H1 (cell line): ENCODE data around the gene PPID. TPM values are rescaled to one million over a fixed set of nuclear protein-coding genes. Genes with fewer than 3 reads are reported as not detected.
A peak's percentile ranks its signal among the peaks of the same experiment; 100 is the strongest.

Experiments
- CTCF ChIA-PET: fragments of 300-600 bp; sonication (Branson Sonifier 250); formaldehyde crosslinking; loops from one replicate; lab custom pipeline; 2021; ENCODE audit not compliant: partially characterized antibody; lab: Charles Lee
- POLR2A ChIA-PET: fragments of 300-600 bp; sonication (Branson Sonifier 250); formaldehyde crosslinking; loops from one replicate; lab custom pipeline; 2021; ENCODE audit warnings: inconsistent platforms; ENCODE audit not compliant: partially characterized antibody; lab: Charles Lee
- DNase-seq, 2 experiments: peaks; one replicate each; pipeline versions ENCODE4 v3.0.0 to v3.0.0-alpha.2; 2010 to 2022; ENCODE audit warnings: low spot score in 2 of 2, low read depth in 1 of 2, mixed read lengths in 1 of 2
- FAIRE-seq: peaks from 2 replicates; lab custom pipeline; 2011; peaks lifted over from hg19 to GRCh38; lab: Jason Lieb, UNC
- H2AFZ ChIP-seq: 2 replicates; pipeline ENCODE4 v1.8.1; 2012; ENCODE audit warnings: low read length, inconsistent platforms
- H2AK5ac ChIP-seq: 2 replicates; pipeline ENCODE4 v1.6.1; 2013; ENCODE audit warnings: low read depth, low read length
- H2BK120ac ChIP-seq: replicated peaks from 2 replicates; pipeline ENCODE3; 2013; ENCODE audit warnings: low read depth, low read length, inconsistent platforms
- H2BK12ac ChIP-seq: 2 replicates; pipeline ENCODE4 v1.6.1; 2013; ENCODE audit warnings: low read depth, low read length
- H2BK15ac ChIP-seq: 2 replicates; pipeline ENCODE4 v1.6.1; 2013; ENCODE audit warnings: low read length
- H2BK20ac ChIP-seq: 2 replicates; pipeline ENCODE4 v1.6.1; 2013; ENCODE audit warnings: low read length
- H2BK5ac ChIP-seq: 2 replicates; pipeline ENCODE4 v1.6.1; 2013; ENCODE audit warnings: low read depth, low read length
- H3K14ac ChIP-seq: 2 replicates; pipeline ENCODE4 v1.6.1; 2013; ENCODE audit warnings: inconsistent platforms; ENCODE audit not compliant: insufficient read length
- H3K18ac ChIP-seq: 2 replicates; pipeline ENCODE4 v1.6.1; 2013; ENCODE audit warnings: low read length; ENCODE audit errors: extremely low read depth
- H3K23ac ChIP-seq: 2 replicates; pipeline ENCODE4 v1.6.1; 2013; ENCODE audit warnings: inconsistent platforms; ENCODE audit not compliant: insufficient read length
- H3K23me2 ChIP-seq: 2 replicates; pipeline ENCODE4 v1.6.1; 2013; ENCODE audit warnings: low read depth, low read length
- H3K27ac ChIP-seq: 2 replicates; pipeline ENCODE4 v1.6.1; 2011; ENCODE audit warnings: low read depth, low read length, inconsistent platforms
- H3K27me3 ChIP-seq, 4 experiments: replicated peaks in 1 of 4; 1 replicate in 1 of 4; 2 replicates in 3 of 4; pipeline versions ENCODE4 v1.6.1 to v1.8.1; 2011 to 2013; ENCODE audit warnings: low read length in 3 of 4, mild to moderate bottlenecking in 3 of 4, inconsistent platforms in 2 of 4, mixed read lengths in 2 of 4, moderate library complexity in 1 of 4; ENCODE audit not compliant: control insufficient read depth in 3 of 4, insufficient read depth in 3 of 4; ENCODE audit errors: extremely low read depth in 1 of 4
- H3K36me3 ChIP-seq, 4 experiments: 2 replicates each; pipeline versions ENCODE4 v1.6.1 to v1.8.1; 2011 to 2013; ENCODE audit warnings: mild to moderate bottlenecking in 4 of 4, low read length in 3 of 4, moderate library complexity in 2 of 4, control low read depth in 1 of 4, inconsistent platforms in 1 of 4; ENCODE audit not compliant: insufficient read depth in 4 of 4, control insufficient read depth in 2 of 4
- H3K4ac ChIP-seq: replicated peaks from 2 replicates; pipeline ENCODE3; 2013; ENCODE audit warnings: low read length, low read depth, mixed read lengths, inconsistent platforms; ENCODE audit not compliant: insufficient read length
- H3K4me1 ChIP-seq, 4 experiments: replicated peaks in 1 of 4; 1 replicate in 1 of 4; 2 replicates in 3 of 4; pipeline versions ENCODE4 v1.6.1 to v1.8.1; 2011 to 2013; ENCODE audit warnings: low read length in 3 of 4, inconsistent platforms in 2 of 4, mixed read lengths in 1 of 4; ENCODE audit not compliant: insufficient read depth in 4 of 4, control insufficient read depth in 3 of 4
- H3K4me2 ChIP-seq, 2 experiments: 2 replicates each; pipeline versions ENCODE4 v1.6.1 to v1.8.1; 2011 to 2013; ENCODE audit warnings: low read depth in 2 of 2, low read length in 2 of 2, control low read depth in 1 of 2, inconsistent platforms in 1 of 2, mild to moderate bottlenecking in 1 of 2; ENCODE audit not compliant: insufficient read depth in 1 of 2
- H3K4me3 ChIP-seq, 4 experiments: fragments of 200-600, 300-600 bp in 1 of 4; sonication (generic), shearing (Covaris generic), sonication (Bioruptor Twin) in 1 of 4; 2 replicates each; pipeline versions ENCODE4 v1.5.1 to v1.8.1; 2011 to 2016; ENCODE audit warnings: low read length in 4 of 4, low read depth in 3 of 4, control low read depth in 2 of 4, inconsistent platforms in 2 of 4, mild to moderate bottlenecking in 2 of 4, mixed read lengths in 1 of 4, moderate library complexity in 1 of 4; ENCODE audit not compliant: insufficient read depth in 2 of 4; ENCODE audit errors: extremely low read depth in 1 of 4
- H3K56ac ChIP-seq: replicated peaks from 2 replicates; pipeline ENCODE3; 2013; ENCODE audit warnings: low read depth, mild to moderate bottlenecking, mixed read lengths, low read length, inconsistent platforms; ENCODE audit not compliant: insufficient read length
- H3K79me1 ChIP-seq: 2 replicates; pipeline ENCODE4 v1.6.1; 2013; ENCODE audit warnings: low read depth, low read length, control low read depth
- H3K79me2 ChIP-seq, 2 experiments: 2 replicates each; pipeline versions ENCODE4 v1.6.1 to v1.8.1; 2012 to 2013; ENCODE audit warnings: low read length in 2 of 2, mild to moderate bottlenecking in 2 of 2, inconsistent platforms in 1 of 2; ENCODE audit not compliant: insufficient read depth in 2 of 2, control insufficient read depth in 1 of 2
- H3K9ac ChIP-seq, 4 experiments: replicated peaks in 1 of 4; 1 replicate in 1 of 4; 2 replicates in 3 of 4; pipeline versions ENCODE4 v1.6.1 to v1.8.1; 2011 to 2013; ENCODE audit warnings: low read depth in 3 of 4, low read length in 3 of 4, control low read depth in 2 of 4, mild to moderate bottlenecking in 2 of 4, moderate library complexity in 2 of 4, inconsistent platforms in 1 of 4; ENCODE audit errors: extremely low read depth in 1 of 4
- H3K9me3 ChIP-seq, 2 experiments: 2 replicates each; pipeline versions ENCODE4 v1.6.1 to v1.8.1; 2012 to 2013; ENCODE audit warnings: mild to moderate bottlenecking in 2 of 2, moderate library complexity in 2 of 2, control low read depth in 1 of 2, inconsistent platforms in 1 of 2, low read depth in 1 of 2, low read length in 1 of 2, mixed read lengths in 1 of 2; ENCODE audit not compliant: insufficient read depth in 2 of 2
- H4K20me1 ChIP-seq, 2 experiments: replicated peaks in 1 of 2; 2 replicates each; pipeline versions ENCODE3 to v1.8.1; 2011 to 2013; ENCODE audit warnings: inconsistent platforms in 2 of 2, low read length in 2 of 2, mild to moderate bottlenecking in 1 of 2; ENCODE audit not compliant: insufficient read depth in 2 of 2, control insufficient read depth in 1 of 2
- H4K5ac ChIP-seq: 2 replicates; pipeline ENCODE4 v1.6.1; 2013; ENCODE audit warnings: low read length, low read depth, mixed read lengths, inconsistent platforms; ENCODE audit not compliant: insufficient read length
- H4K8ac ChIP-seq: 2 replicates; pipeline ENCODE4 v1.8.0; 2013; ENCODE audit warnings: mild to moderate bottlenecking, moderate library complexity, low read length, inconsistent platforms; ENCODE audit not compliant: insufficient read depth; ENCODE audit errors: extremely low read depth
- H4K91ac ChIP-seq: replicated peaks from 2 replicates; pipeline ENCODE3; 2013; ENCODE audit warnings: low read length, mixed read lengths, inconsistent platforms; ENCODE audit not compliant: insufficient read length
- JUND ChIP-seq: IDR thresholded peaks from 2 replicates; pipeline ENCODE4 v1.6.1; 2011; ENCODE audit warnings: mild to moderate bottlenecking, improper control_type of control experiment, low read length
- KDM4A ChIP-seq: IDR thresholded peaks from one replicate; pipeline ENCODE4 v1.7.1; 2012; ENCODE audit warnings: low read depth, mild to moderate bottlenecking, moderate library complexity, low read length, inconsistent platforms; ENCODE audit not compliant: severe bottlenecking
- MAX ChIP-seq: IDR thresholded peaks from 2 replicates; pipeline ENCODE4 v1.6.1; 2012; ENCODE audit warnings: inconsistent platforms
- SIN3A ChIP-seq, 2 experiments: IDR thresholded peaks in 1 of 2; conservative IDR thresholded peaks in 1 of 2; 2 replicates each; pipeline ENCODE4 v1.6.1; 2011 to 2012; ENCODE audit warnings: low read length in 2 of 2, improper control_type of control experiment in 1 of 2, low read depth in 1 of 2, mild to moderate bottlenecking in 1 of 2
- TCF12 ChIP-seq: IDR thresholded peaks from 2 replicates; pipeline ENCODE4 v1.6.1; 2011; ENCODE audit warnings: low read depth, mild to moderate bottlenecking, low read length
- WGBS, 2 experiments: shearing (Covaris generic) in 1 of 2; methylation state at CpG; one replicate each; pipeline versions ENCODE4 v1.1.6 to v1.1.7; 2013 to 2015; ENCODE audit warnings: low lambda C conversion rate in 2 of 2, mixed read lengths in 2 of 2, inconsistent platforms in 1 of 2, low coverage in 1 of 2, missing lambda C conversion rate in 1 of 2; ENCODE audit not compliant: insufficient replicate concordance in 2 of 2, insufficient coverage in 1 of 2, insufficient read length in 1 of 2; ENCODE audit errors: extremely low coverage in 1 of 2, missing lambda C conversion rate in 1 of 2; 5-methylcytosine and 5-hydroxymethylcytosine counted together
- polyA plus RNA-seq, 7 experiments: library from polyadenylated mRNA; depleted of rRNA in 3 of 7; stranded (reverse) in 5 of 7; unstranded in 2 of 7; fragments of >200 nt in 5 of 7; fragments of 200-250 nt in 2 of 7; gene quantifications; 1 replicate in 5 of 7; 2 replicates in 1 of 7; 4 replicates in 1 of 7; pipeline versions ENCODE4 v1.2.1 to v1.2.3, GENCODE V29; 2011 to 2013; ENCODE audit warnings: missing spikeins in 2 of 7, mixed read lengths in 2 of 7
- total RNA-seq: library from RNA; stranded (reverse); fragmentation: NEBNext Ultra II Directional; extraction: Animal tissue kit (Norgen Biotek cat#: 25700); gene quantifications from 2 replicates; pipeline ENCODE4 v1.2.1, GENCODE V29; 2021

Gene PPID
- total and polyA plus RNA-seq, 2 of the 8 experiments (the other 6 are each of a cell fraction or from before 2014, with no cell fraction given) = 20.2 to 53.2 TPM

GRCh38 chr4:158722291-158722916 lies 792 bp downstream of the PPID start:
- H3K9me3 ChIP-seq = no peaks in the 10 kb centered on the region
- peak overlapping the region; percentile 92 to 95 for H3K4me2 ChIP-seq
- peak overlapping the region; percentile 3; the same call in 1 of the 2 replicates for H2AK5ac ChIP-seq
- peak overlapping the region; percentile 85; the same call in 1 of the 2 replicates for H2BK5ac ChIP-seq
- H3K56ac ChIP-seq = no peak overlapping the region
- DNase-seq (no peak), FAIRE-seq (peak; percentile 88)
- H3K36me3 ChIP-seq = peaks cover 8 to 39% (median 28%) of the 10 kb centered on the region in 4 experiments
- peak overlapping the region; percentile 95; the same call in 1 of the 2 replicates for H4K8ac ChIP-seq
- H2BK120ac ChIP-seq = no peak overlapping the region
- CTCF ChIA-PET = no interaction called here
- peaks cover 0 to 30% of the 10 kb centered on the region in 2 experiments; a peak in 2 of 4 replicates for H3K79me2 ChIP-seq
- no peak overlapping the region; the same call in 1 of the 2 replicates for H2BK12ac ChIP-seq
- no peak overlapping the region for H2BK20ac ChIP-seq
- H3K9ac ChIP-seq = peak overlapping the region; percentile 83 to 97 (median 90)
- no peak overlapping the region for H3K14ac ChIP-seq
- POLR2A ChIA-PET = no interaction called here
- peak overlapping the region; percentile 81 for H3K27ac ChIP-seq
- H3K4ac ChIP-seq = peak overlapping the region; percentile 81
- peak overlapping the region; percentile 27; the same call in 1 of the 2 replicates for H2AFZ ChIP-seq
- H3K4me3 ChIP-seq = peak overlapping the region; percentile 83 to 94 (median 90)
- H2BK15ac ChIP-seq = no peak overlapping the region
- H3K79me1 ChIP-seq = peaks cover 2% of the 10 kb centered on the region; the same call in 1 of the 2 replicates
- H3K18ac ChIP-seq = no peak overlapping the region
- H4K5ac ChIP-seq = peak overlapping the region; percentile 25
- no peak overlapping the region for H3K23ac ChIP-seq
- H3K27me3 ChIP-seq = no peaks in the 10 kb centered on the region; a peak in 1 of 7 replicates
- 19% methylated on average over 16 of the region's 16 CpGs; no CpG with 5 or more reads in 1 of the 2 experiments for WGBS, 2 experiments
- H3K4me1 ChIP-seq = peaks cover 0 to 3% (median 0%) of the 10 kb centered on the region in 4 experiments; a peak in 2 of 7 replicates
- peaks cover 7% of the 10 kb centered on the region for H3K23me2 ChIP-seq
- peak overlapping the region; percentile 29 for H4K91ac ChIP-seq
- peaks cover 2% of the 10 kb centered on the region in 2 experiments for H4K20me1 ChIP-seq
- no peak for TF ChIP-seq TCF12
- TF ChIP-seq SIN3A (conservative IDR thresholded peaks at IDR 0.05 in 1 of 2, IDR thresholded peaks at IDR 0.05 in 1 of 2; ENCODE audit: low read depth in 1 of 2, low read length in 2 of 2) = 0 out of 4 replicates have a peak, but pooled peaks of 1 of the 2 experiments have one; percentile 27
- no peak for TF ChIP-seq JUND
- no peak for TF ChIP-seq KDM4A
- TF ChIP-seq MAX = peak; percentile 43; the same call in 1 of the 2 replicates
